Testis (tissue), 5 donors: ENCODE results near the gene SLC22A1. TPM values are rescaled to one million over a fixed set of nuclear protein-coding genes. Genes with fewer than 3 reads are reported as not detected.

Source experiments
- DNase-seq: peaks from one replicate; pipeline ENCODE4 v3.0.0-alpha.2; 2019
- H3K27ac ChIP-seq, 2 donors: fragments of 200-600 bp; sonication (generic); one replicate each; pipeline ENCODE4 v1.5.1; 2019
- H3K27me3 ChIP-seq: fragments of 200-600 bp; sonication (generic); one replicate; pipeline ENCODE4 v1.5.1; 2019
- H3K36me3 ChIP-seq: fragments of 200-600 bp; sonication (generic); one replicate; pipeline ENCODE4 v1.5.1; 2017; ENCODE audit warnings: low read depth; ENCODE audit errors: missing control alignments
- H3K4me1 ChIP-seq: fragments of 200-600 bp; sonication (generic); one replicate; pipeline ENCODE4 v1.5.1; 2019
- H3K4me3 ChIP-seq, 2 donors: fragments of 200-600 bp; sonication (generic); one replicate each; pipeline ENCODE4 v1.5.1; 2017 to 2019
- H3K9me3 ChIP-seq: fragments of 200-600 bp; sonication (generic); one replicate; pipeline ENCODE4 v1.5.1; 2017
- CTCF ChIP-seq, 3 experiments: fragments of 450-650 bp in 2 of 3; fragments of 200-600 bp in 1 of 3; sonication (generic) in 1 of 3; IDR thresholded peaks; one replicate each; pipeline ENCODE4 v1.5.1; 2016 to 2019; ENCODE audit warnings: antibody characterized with exemption in 3 of 3, mild to moderate bottlenecking in 2 of 3, moderate library complexity in 1 of 3
- POLR2A ChIP-seq: fragments of 450-650 bp; IDR thresholded peaks from one replicate; pipeline ENCODE4 v1.6.1; 2017; ENCODE audit warnings: antibody characterized with exemption, mild to moderate bottlenecking, moderate library complexity
- WGBS, 2 donors: methylation state at CpG; one replicate each; pipeline ENCODE4 v1.1.5; 2018; 5-methylcytosine and 5-hydroxymethylcytosine counted together
- intact Hi-C: fragments of 100-400 bp; cut with DNase I; formaldehyde crosslinking; loops from one replicate; pipeline ENCODE4 v1.15.1; 2023; ENCODE audit warnings: low total_unique reads
- long read RNA-seq, 2 donors: transcript quantifications; one replicate each; lab custom pipeline, GENCODE V29; 2026
- polyA plus RNA-seq: library from polyadenylated mRNA; stranded (reverse); fragments of 350-450 nt; fragmentation: Illumina TruSeq; extraction: RNeasy Lipid Tissue Mini Kit (QIAGEN cat#74804); gene quantifications from one replicate; pipeline ENCODE4 v1.2.3, GENCODE V29; 2014; ENCODE audit warnings: low read depth, low replicate concordance; ENCODE audit not compliant: insufficient read depth
- total RNA-seq, 2 donors: library from RNA; depleted of rRNA; stranded (reverse); fragments of >200 nt; gene quantifications; one replicate each; pipeline ENCODE4 v1.2.3, GENCODE V29; 2016

Gene SLC22A1
- 1 to 10 TPM; 1.5 to 1.7 TPM for total RNA-seq
- polyA plus RNA-seq, result 0.90 TPM
- long read RNA-seq, donor 1, result 0 reads
- long read RNA-seq, donor 2, result 0 reads

- Histone ChIP-seq H3K4me1 (no peaks in the 10 kb centered on the region), H3K36me3 (no peaks in the 10 kb centered on the region), H3K27ac (no peak within 1 kb of the TSS), H3K4me3 (no peak within 1 kb of the TSS), H3K27me3 (no peaks in the 10 kb centered on the region), H3K9me3 (no peaks in the 10 kb centered on the region)
- intact Hi-C loops, result no loop called here
- TF ChIP-seq CTCF (IDR thresholded peaks at IDR 0.05) (no peak), POLR2A (no peak)
- no peak for DNase-seq
- 80 to 91% methylated on average over 8 of the region's 8 CpGs for WGBS, 2 donors
Observed at GRCh38 chr6:160121558-160121957, at the start of gene SLC22A1. Gene SLC22A1, plus strand, starts transcription at chr6:160121815. Its CDS starts 121 bp downstream, at chr6:160121936.

- Histone ChIP-seq H3K27me3 (no peaks in the 10 kb centered on the region), H3K27ac (no peak overlapping the region), H3K4me3 (no peak overlapping the region), H3K36me3 (no peaks in the 10 kb centered on the region), H3K4me1 (no peaks in the 10 kb centered on the region), H3K9me3 (no peaks in the 10 kb centered on the region)
- WGBS, 2 donors, result 85 to 96% methylated on average over 6 to 9 of the region's 9 CpGs
- intact Hi-C loops, result no loop called here
- no peak for DNase-seq
- no peak for TF ChIP-seq CTCF (IDR thresholded peaks at IDR 0.05)
- TF ChIP-seq POLR2A, result no peak
Observed at GRCh38 chr6:160073272-160073671, 48.3 kb upstream of the SLC22A1 start.

- 91 to 93% methylated on average over 5 of the region's 5 CpGs for WGBS, 2 donors
- no peaks in the 10 kb centered on the region for H3K27me3 ChIP-seq
Observed at GRCh38 chr6:160076009-160076408, 45.6 kb upstream of the SLC22A1 start.

DNA sequence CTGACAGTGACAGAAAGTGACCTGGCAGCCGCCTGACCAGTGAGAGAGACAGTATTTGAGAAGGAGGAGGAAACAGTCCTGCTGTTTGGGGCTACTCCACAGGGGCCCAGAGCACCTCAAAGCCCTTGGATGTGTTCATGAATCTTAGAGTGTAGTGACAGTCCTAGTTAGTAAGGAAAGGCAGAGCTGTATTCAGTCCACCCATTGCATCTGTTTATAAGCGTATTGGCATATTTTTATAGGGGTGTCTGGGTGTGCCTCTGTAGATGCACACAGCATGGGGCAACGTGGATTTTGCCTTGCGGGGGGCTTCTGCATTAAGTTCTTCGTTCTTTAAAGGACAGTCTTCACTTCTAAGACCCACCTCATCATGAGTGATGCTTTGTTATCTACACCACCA lies 44.6 kb upstream of the SLC22A1 start:
- no peak for DNase-seq
- Histone ChIP-seq H3K4me1 (no peaks in the 10 kb centered on the region), H3K27ac (no peak overlapping the region), H3K9me3 (no peaks in the 10 kb centered on the region), H3K36me3 (no peaks in the 10 kb centered on the region), H3K4me3 (no peak overlapping the region), H3K27me3 (no peaks in the 10 kb centered on the region)
- WGBS, 2 donors, result 87 to 92% methylated on average over 5 of the region's 5 CpGs
- TF ChIP-seq POLR2A (no peak), CTCF (IDR thresholded peaks at IDR 0.05) (no peak)
- intact Hi-C loops, result no loop called here

More at GRCh38 chr6:160076009-160076408, 45.6 kb upstream of the SLC22A1 start:
- H3K4me3 ChIP-seq, result no peak overlapping the region
- DNase-seq, result no peak
- no peaks in the 10 kb centered on the region for H3K9me3 ChIP-seq
- no peaks in the 10 kb centered on the region for H3K36me3 ChIP-seq
- H3K27ac ChIP-seq, result no peak overlapping the region
- intact Hi-C loops, result no loop called here
- TF ChIP-seq CTCF (IDR thresholded peaks at IDR 0.05), result no peak
- TF ChIP-seq POLR2A, result no peak
- H3K4me1 ChIP-seq, result no peaks in the 10 kb centered on the region

- Histone ChIP-seq H3K9me3 (no peaks in the 10 kb centered on the region), H3K4me1 (no peaks in the 10 kb centered on the region), H3K27ac (no peak overlapping the region), H3K4me3 (no peak overlapping the region), H3K27me3 (no peaks in the 10 kb centered on the region), H3K36me3 (no peaks in the 10 kb centered on the region)
- DNase-seq, result no peak
- no peak for TF ChIP-seq POLR2A
- no peak for TF ChIP-seq CTCF (IDR thresholded peaks at IDR 0.05)
- intact Hi-C loops, result no loop called here
- WGBS, 2 donors, result 90 to 93% methylated on average over 2 of the region's 2 CpGs
Observed at GRCh38 chr6:160077526-160077925, 44.1 kb upstream of the SLC22A1 start.
